Gastroesophageal sphincter (tissue), 3 donors: Measurements from ENCODE around the gene LILRA6.

Experiments used
- POLR2A ChIP-seq, 2 donors: fragments of 450-650 bp; IDR thresholded peaks; one replicate each; pipeline ENCODE4 v1.6.1; 2017; ENCODE audit warnings: antibody characterized with exemption in 2 of 2, mild to moderate bottlenecking in 2 of 2, moderate library complexity in 1 of 2
- TF ChIP-seq, protein P1 (sequence below), 4 experiments: fragments of 200-600 bp in 2 of 4; fragments of 450-650 bp in 2 of 4; sonication (generic) in 1 of 4; IDR thresholded peaks; one replicate each; pipeline ENCODE4 v1.5.1; 2017 to 2019; ENCODE audit warnings: antibody characterized with exemption in 4 of 4, mild to moderate bottlenecking in 2 of 4, moderate library complexity in 2 of 4

DNA sequence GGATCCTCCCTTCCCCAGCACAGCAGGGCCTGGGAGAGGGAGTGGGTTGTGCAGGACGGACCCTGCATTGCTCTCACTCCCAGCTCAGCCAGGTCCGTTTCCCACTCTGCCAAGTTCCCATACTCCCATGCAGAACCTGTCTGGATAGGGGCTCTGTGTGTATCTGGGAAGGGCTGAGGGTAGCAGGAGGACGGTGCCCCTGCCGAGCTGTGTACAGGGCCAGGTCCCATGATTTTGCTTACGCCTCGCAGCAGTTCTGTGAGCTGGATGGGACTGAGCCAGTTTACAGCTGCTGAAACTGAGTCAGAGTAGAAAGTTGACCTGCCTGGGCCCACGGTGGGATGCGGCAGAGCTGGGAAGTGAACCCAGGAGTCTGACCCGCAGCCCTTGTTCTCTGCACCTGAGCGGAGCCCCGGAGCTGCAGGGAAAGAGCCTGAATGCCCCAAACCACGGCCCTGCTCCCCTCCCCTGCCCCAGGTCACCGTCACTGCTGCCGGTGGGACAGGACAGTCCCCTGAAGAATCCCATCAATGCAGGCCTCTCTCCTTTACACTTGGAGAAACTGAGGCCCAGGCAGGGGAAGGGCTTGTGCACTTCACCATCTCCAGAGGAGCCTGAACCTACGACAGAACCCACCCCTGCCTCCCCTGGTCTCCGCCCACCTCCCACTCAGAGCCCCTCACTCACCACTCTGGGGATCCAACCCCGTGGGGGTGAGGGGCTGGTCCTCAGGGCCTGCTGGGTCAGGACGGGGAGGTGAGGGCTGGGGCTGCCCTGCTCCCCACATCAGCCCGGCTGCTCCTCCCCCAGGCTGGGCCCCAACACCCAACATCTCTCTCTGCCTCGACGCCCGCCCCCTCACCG, 11.0 kb upstream of the LILRA6 start:
- TF ChIP-seq, protein P1, sequence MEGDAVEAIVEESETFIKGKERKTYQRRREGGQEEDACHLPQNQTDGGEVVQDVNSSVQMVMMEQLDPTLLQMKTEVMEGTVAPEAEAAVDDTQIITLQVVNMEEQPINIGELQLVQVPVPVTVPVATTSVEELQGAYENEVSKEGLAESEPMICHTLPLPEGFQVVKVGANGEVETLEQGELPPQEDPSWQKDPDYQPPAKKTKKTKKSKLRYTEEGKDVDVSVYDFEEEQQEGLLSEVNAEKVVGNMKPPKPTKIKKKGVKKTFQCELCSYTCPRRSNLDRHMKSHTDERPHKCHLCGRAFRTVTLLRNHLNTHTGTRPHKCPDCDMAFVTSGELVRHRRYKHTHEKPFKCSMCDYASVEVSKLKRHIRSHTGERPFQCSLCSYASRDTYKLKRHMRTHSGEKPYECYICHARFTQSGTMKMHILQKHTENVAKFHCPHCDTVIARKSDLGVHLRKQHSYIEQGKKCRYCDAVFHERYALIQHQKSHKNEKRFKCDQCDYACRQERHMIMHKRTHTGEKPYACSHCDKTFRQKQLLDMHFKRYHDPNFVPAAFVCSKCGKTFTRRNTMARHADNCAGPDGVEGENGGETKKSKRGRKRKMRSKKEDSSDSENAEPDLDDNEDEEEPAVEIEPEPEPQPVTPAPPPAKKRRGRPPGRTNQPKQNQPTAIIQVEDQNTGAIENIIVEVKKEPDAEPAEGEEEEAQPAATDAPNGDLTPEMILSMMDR (IDR thresholded peaks at IDR 0.05) = no peak
- no peak for TF ChIP-seq POLR2A (IDR thresholded peaks at IDR 0.05)
